Fibroblast of mammary gland (primary cell): Measurements from ENCODE around the gene CBFB.
A peak's percentile ranks its signal among the peaks of the same experiment; 100 is the strongest.

ENCODE experiments used
- DNase-seq: peaks from one replicate; pipeline ENCODE4 v3.0.0-alpha.2; 2010; ENCODE audit warnings: low read depth
- H3K4me3 ChIP-seq: 2 replicates; pipeline ENCODE4 v1.5.1; 2011; ENCODE audit warnings: low read depth, mild to moderate bottlenecking, low read length, moderate library complexity; ENCODE audit not compliant: control insufficient read depth
- TF ChIP-seq, protein P1 (sequence below): conservative IDR thresholded peaks from 2 replicates; pipeline ENCODE4 v1.5.1; 2011; ENCODE audit warnings: low read depth, low read length, inconsistent platforms; ENCODE audit not compliant: control insufficient read depth, insufficient read depth

The CBFB gene

GRCh38 chr16:67054901-67055300 is 26.0 kb downstream of the CBFB start:
- TF ChIP-seq, protein P1, sequence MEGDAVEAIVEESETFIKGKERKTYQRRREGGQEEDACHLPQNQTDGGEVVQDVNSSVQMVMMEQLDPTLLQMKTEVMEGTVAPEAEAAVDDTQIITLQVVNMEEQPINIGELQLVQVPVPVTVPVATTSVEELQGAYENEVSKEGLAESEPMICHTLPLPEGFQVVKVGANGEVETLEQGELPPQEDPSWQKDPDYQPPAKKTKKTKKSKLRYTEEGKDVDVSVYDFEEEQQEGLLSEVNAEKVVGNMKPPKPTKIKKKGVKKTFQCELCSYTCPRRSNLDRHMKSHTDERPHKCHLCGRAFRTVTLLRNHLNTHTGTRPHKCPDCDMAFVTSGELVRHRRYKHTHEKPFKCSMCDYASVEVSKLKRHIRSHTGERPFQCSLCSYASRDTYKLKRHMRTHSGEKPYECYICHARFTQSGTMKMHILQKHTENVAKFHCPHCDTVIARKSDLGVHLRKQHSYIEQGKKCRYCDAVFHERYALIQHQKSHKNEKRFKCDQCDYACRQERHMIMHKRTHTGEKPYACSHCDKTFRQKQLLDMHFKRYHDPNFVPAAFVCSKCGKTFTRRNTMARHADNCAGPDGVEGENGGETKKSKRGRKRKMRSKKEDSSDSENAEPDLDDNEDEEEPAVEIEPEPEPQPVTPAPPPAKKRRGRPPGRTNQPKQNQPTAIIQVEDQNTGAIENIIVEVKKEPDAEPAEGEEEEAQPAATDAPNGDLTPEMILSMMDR: no peak
- DNase-seq: no peak
- H3K4me3 ChIP-seq: no peak overlapping the region

DNA sequence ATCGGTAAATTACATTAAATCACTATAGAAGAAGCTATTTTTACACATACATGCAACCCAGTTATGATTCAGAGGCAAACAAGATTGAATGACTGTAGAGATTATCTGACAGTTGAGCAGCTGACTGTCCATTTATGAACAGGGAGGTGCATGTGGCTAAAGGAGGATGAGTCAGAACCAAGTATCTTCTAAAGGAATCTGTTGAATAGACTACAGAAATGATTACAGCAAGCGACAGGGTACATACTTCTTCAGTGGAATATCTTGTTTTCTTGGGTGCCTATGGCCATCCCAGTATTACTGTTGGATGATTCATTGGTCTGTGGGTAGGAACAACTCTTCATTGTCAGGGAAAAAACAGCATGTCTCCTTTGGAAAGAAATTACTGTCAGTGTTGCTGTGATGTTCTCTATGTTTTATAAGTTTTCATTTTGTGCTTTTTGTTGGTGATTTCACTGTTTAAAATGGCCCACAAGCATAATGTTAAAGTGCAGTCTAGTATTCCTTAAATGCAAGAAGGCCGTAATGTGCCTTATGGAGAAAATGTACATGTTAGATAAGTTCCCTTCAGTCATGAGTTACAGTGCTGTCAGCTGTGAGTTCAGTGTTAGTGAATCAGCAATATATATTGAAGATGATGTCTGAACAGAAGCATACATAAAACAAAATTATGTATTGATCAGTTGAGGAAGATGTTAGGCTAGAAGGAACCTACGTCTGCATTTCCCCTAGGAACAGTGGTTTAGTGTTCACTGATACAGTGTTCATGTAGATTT is 27.0 kb downstream of the CBFB start:
- TF ChIP-seq, protein P1: no peak
- peak; percentile 98 for DNase-seq
- no peak overlapping the region for H3K4me3 ChIP-seq

GRCh38 chr16:67063008-67063407 is 34.1 kb downstream of the CBFB start:
- TF ChIP-seq, protein P1: no peak
- no peak overlapping the region for H3K4me3 ChIP-seq

DNA sequence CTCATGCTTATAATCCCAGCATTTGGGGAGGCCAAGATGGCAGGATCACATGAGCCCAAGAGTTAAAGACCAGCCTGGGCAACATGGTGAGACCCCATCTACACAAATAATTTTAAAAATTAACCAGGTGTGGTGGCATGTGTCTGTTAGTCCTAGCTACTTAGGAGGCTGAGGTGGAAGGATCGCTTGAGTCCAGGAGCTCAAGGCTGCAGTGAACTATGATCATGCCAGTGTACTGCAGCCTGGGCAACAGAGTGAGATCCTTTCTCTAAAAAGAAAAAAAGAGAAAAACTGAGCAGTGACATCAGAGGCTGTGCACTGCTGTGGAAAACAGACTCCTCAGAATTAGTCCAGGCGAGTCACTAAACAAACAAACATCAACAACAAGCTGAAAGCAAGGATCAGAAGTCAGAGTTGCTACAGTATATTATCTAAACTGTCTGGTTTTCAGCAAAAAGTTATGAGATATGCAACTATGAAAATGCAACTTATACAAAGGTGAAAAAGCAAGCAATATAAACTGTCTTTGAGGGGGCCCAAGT is 39.3 kb downstream of the CBFB start:
- H3K4me3 ChIP-seq: no peak overlapping the region
- peak; percentile 60 for DNase-seq
- TF ChIP-seq, protein P1: no peak

More at GRCh38 chr16:67063008-67063407, 34.1 kb downstream of the CBFB start:
- DNase-seq: no peak

GRCh38 chr16:67071476-67072048 is 42.6 kb downstream of the CBFB start:
- TF ChIP-seq, protein P1: no peak
- DNase-seq: no peak
- no peak overlapping the region for H3K4me3 ChIP-seq

- H3K4me3 ChIP-seq: no peak overlapping the region
- TF ChIP-seq, protein P1: no peak
- DNase-seq: no peak
These were observed 46.4 kb downstream of the CBFB start for GRCh38 chr16:67075331-67075730.

DNA sequence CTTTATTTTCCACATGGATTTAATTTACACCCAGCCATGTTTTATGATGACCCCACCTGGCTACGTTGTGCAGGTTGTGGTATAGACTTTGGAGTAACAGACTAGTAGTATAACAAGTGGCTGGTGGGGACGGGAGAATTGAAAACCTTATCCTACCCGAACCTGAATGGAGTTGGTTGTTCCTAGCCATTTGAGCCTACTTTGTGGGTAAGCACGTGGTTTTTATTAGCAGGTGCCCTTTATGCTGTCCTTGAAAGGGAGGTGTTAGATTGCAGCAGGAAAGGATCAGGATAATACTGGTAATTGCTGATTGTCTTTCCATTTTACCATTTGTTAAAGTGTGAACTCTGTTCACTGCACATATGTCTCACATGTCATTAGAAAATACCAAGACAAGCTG is 48.9 kb downstream of the CBFB start:
- DNase-seq: no peak
- TF ChIP-seq, protein P1: no peak

More for the DNA sequence above, 48.9 kb downstream of the CBFB start:
- H3K4me3 ChIP-seq: no peak overlapping the region
